Measurements from ENCODE around the gene PRSS57.

GRCh38 chr19:647566-648284, 47.5 kb downstream of the PRSS57 start:
- TF ChIP-seq POLR2A (IDR thresholded peaks at IDR 0.05) (no peak), CTCF (IDR thresholded peaks at IDR 0.05) (no peak)
